Left lung (tissue), 10 donors: Measurements from ENCODE around the gene NRL. TPM values are rescaled to one million over a fixed set of nuclear protein-coding genes. Genes with fewer than 3 reads are reported as not detected.
A peak's percentile ranks its signal among the peaks of the same experiment; 100 is the strongest.

Experiments
- ATAC-seq: fragments of 200-7000 bp; cut with Tn5 transposase; one replicate; pipeline ENCODE4 v1.9.1; 2020; ENCODE audit warnings: moderate library complexity
- DNase-seq, 4 donors: peaks; one replicate each; pipeline ENCODE4 v3.0.0-alpha.2; 2013 to 2020
- H3K27ac ChIP-seq, 2 donors: fragments of 200-600 bp; sonication (generic) in 1 of 2; one replicate each; pipeline versions ENCODE4 v1.5.0 to v1.8.0; 2020 to 2021
- H3K27me3 ChIP-seq, 2 donors: fragments of 200-600 bp; sonication (generic) in 1 of 2; one replicate each; pipeline versions ENCODE4 v1.5.0 to v1.8.0; 2020 to 2021
- H3K36me3 ChIP-seq, 2 donors: fragments of 200-600 bp; sonication (generic) in 1 of 2; one replicate each; pipeline versions ENCODE4 v1.5.0 to v1.8.0; 2020 to 2021
- H3K4me1 ChIP-seq, 2 donors: fragments of 200-600 bp; one replicate each; pipeline ENCODE4 v1.8.0; 2021
- H3K4me3 ChIP-seq, 2 donors: fragments of 200-600 bp; sonication (generic) in 1 of 2; one replicate each; pipeline versions ENCODE4 v1.5.0 to v1.8.0; 2020 to 2021; ENCODE audit warnings: mild to moderate bottlenecking in 1 of 2
- H3K9me3 ChIP-seq, 2 donors: fragments of 200-600 bp; sonication (generic) in 1 of 2; one replicate each; pipeline versions ENCODE4 v1.5.0 to v1.8.0; 2020 to 2021
- CTCF ChIP-seq, 2 donors: fragments of 200-600 bp; sonication (generic) in 1 of 2; IDR thresholded peaks; one replicate each; pipeline versions ENCODE4 v1.5.0 to v1.8.0; 2021; ENCODE audit warnings: antibody characterized with exemption in 2 of 2
- intact Hi-C, 2 donors: fragments of 100-400 bp; cut with DNase I; formaldehyde crosslinking; loops; one replicate each; pipeline versions ENCODE4 v1.11.2 to v1.14.2; 2022
- polyA plus RNA-seq, 6 donors: library from polyadenylated mRNA; unstranded; fragments of 120-200 nt; gene quantifications; one replicate each; pipeline ENCODE4 v1.2.1, GENCODE V29; 2013; ENCODE audit not compliant: insufficient read length in 6 of 6
- total RNA-seq, 2 donors: library from RNA; stranded (reverse); fragmentation: NEBNext Ultra II Directional; extraction: Animal tissue kit (Norgen Biotek cat#: 25700); gene quantifications; one replicate each; pipeline ENCODE4 v1.2.1, GENCODE V29; 2021
- donor health status: DM: no; HTN: yes; CAD: no.
- donor health status: DM: no; HTN: no; CAD: no.

Gene NRL
- total and polyA plus RNA-seq, 8 donors, result 0.97 to 2.7 (median 1.6) TPM

- H3K27me3 ChIP-seq, result no peaks in the 10 kb centered on the region
- intact Hi-C loops, result no loop called here
- H3K4me3 ChIP-seq, result no peak overlapping the region
- peak overlapping the region in 1 of 2 donors; percentile 96 for H3K27ac ChIP-seq
- DNase-seq (peak in 1 of 4 donors; percentile 59), ATAC-seq (no peak)
- TF ChIP-seq CTCF (IDR thresholded peaks at IDR 0.05), result no peak
- peaks cover 14 to 40% of the 10 kb centered on the region in 2 donors for H3K4me1 ChIP-seq
- peaks cover 0 to 86% of the 10 kb centered on the region in 2 donors for H3K36me3 ChIP-seq
- no peaks in the 10 kb centered on the region for H3K9me3 ChIP-seq
These were observed 45.2 kb upstream of the NRL start for GRCh38 chr14:24159777-24160498.

- DNase-seq (peak in 1 of 4 donors; percentile 51), ATAC-seq (no peak)
- H3K36me3 ChIP-seq, result peaks cover 0 to 86% of the 10 kb centered on the region in 2 donors
- peaks cover 6 to 15% of the 10 kb centered on the region in 2 donors for H3K4me1 ChIP-seq
- no peak overlapping the region for H3K4me3 ChIP-seq
- H3K27me3 ChIP-seq, result no peaks in the 10 kb centered on the region
- intact Hi-C loops, result no loop called here
- no peak overlapping the region for H3K27ac ChIP-seq
- TF ChIP-seq CTCF (IDR thresholded peaks at IDR 0.05), result no peak
- no peaks in the 10 kb centered on the region for H3K9me3 ChIP-seq
These were observed 42.6 kb upstream of the NRL start for GRCh38 chr14:24157331-24157730.

- TF ChIP-seq CTCF (IDR thresholded peaks at IDR 0.05), result no peak
- DNase-seq (no peak), ATAC-seq (no peak)
- no peaks in the 10 kb centered on the region for H3K27me3 ChIP-seq
- H3K36me3 ChIP-seq, result peaks cover 0 to 88% of the 10 kb centered on the region in 2 donors
- H3K4me1 ChIP-seq, result peaks cover under 1 to 10% of the 10 kb centered on the region in 2 donors
- H3K9me3 ChIP-seq, result no peaks in the 10 kb centered on the region
- H3K27ac ChIP-seq, result no peak overlapping the region
- no peak overlapping the region for H3K4me3 ChIP-seq
- intact Hi-C loops, result no loop called here
These were observed 42.1 kb upstream of the NRL start for GRCh38 chr14:24156840-24157239.

GRCh38 chr14:24155100-24155499, 40.4 kb upstream of the NRL start:
- no peak for TF ChIP-seq CTCF (IDR thresholded peaks at IDR 0.05)
- Histone ChIP-seq H3K4me1 (peaks cover 0 to 2% of the 10 kb centered on the region in 2 donors), H3K9me3 (no peaks in the 10 kb centered on the region), H3K27me3 (no peaks in the 10 kb centered on the region), H3K27ac (no peak overlapping the region), H3K4me3 (no peak overlapping the region), H3K36me3 (peaks cover 0 to 99% of the 10 kb centered on the region in 2 donors)
- intact Hi-C loops, result no loop called here
- ATAC-seq (no peak), DNase-seq (no peak)

GRCh38 chr14:24151404-24152080, 36.8 kb upstream of the NRL start:
- Histone ChIP-seq H3K9me3 (no peaks in the 10 kb centered on the region), H3K4me3 (no peak overlapping the region), H3K27me3 (no peaks in the 10 kb centered on the region), H3K4me1 (peaks cover 6 to 25% of the 10 kb centered on the region in 2 donors), H3K27ac (no peak overlapping the region), H3K36me3 (peaks cover 0 to 79% of the 10 kb centered on the region in 2 donors)
- ATAC-seq (no peak), DNase-seq (no peak)
- no peak for TF ChIP-seq CTCF (IDR thresholded peaks at IDR 0.05)
- intact Hi-C loops, result no loop called here
